Embryonic facial prominence (tissue), 1 donor: Measurements from ENCODE around the gene CDC5L.
A peak's percentile ranks its signal among the peaks of the same experiment; 100 is the strongest.
"Not testable (repeated sequence)": the region's sequence is repeated elsewhere in the genome, so short reads cannot be mapped to it uniquely, and the experiment has no call there.

ENCODE experiments used
- DNase-seq: peaks from one replicate; pipeline ENCODE4 v3.0.0-alpha.2; 2016; ENCODE audit errors: extremely low spot score

Gene CDC5L

GRCh38 chr6:44387346-44388134 is at the start of gene CDC5L:
Gene CDC5L, plus strand, starts transcription at chr6:44387706. Its CDS starts 118 bp downstream, at chr6:44387824.
- peak; percentile 99 for DNase-seq

- peak; percentile 66 for DNase-seq
These were observed 49.0 kb upstream of the CDC5L start for GRCh38 chr6:44338228-44339122.

GRCh38 chr6:44339301-44339700 is 48.2 kb upstream of the CDC5L start:
- no peak for DNase-seq

- DNase-seq, result no peak
These were observed 47.5 kb upstream of the CDC5L start for GRCh38 chr6:44339763-44340625.

GRCh38 chr6:44341095-44341890 is 46.2 kb upstream of the CDC5L start:
- DNase-seq, result no peak

GRCh38 chr6:44342052-44342451 is 45.5 kb upstream of the CDC5L start:
- DNase-seq, result no peak

GRCh38 chr6:44342489-44342888 is 45.0 kb upstream of the CDC5L start, which contains the start of gene SPATS1:
Gene SPATS1, plus strand, starts transcription at chr6:44342650. Its CDS starts 446 bp downstream, at chr6:44343096.
- no peak for DNase-seq

GRCh38 chr6:44346818-44347217 is 40.7 kb upstream of the CDC5L start:
- not testable (repeated sequence) for DNase-seq

GRCh38 chr6:44349904-44350649 is 37.4 kb upstream of the CDC5L start:
- no peak for DNase-seq

- not testable (repeated sequence) for DNase-seq
These were observed 36.9 kb upstream of the CDC5L start for GRCh38 chr6:44350650-44350994.

GRCh38 chr6:44352259-44352658 is 35.2 kb upstream of the CDC5L start:
- no peak for DNase-seq

- no peak for DNase-seq
These were observed 34.2 kb upstream of the CDC5L start for GRCh38 chr6:44353336-44353735.

- DNase-seq, result no peak
These were observed 31.9 kb upstream of the CDC5L start for GRCh38 chr6:44355640-44356039.

GRCh38 chr6:44356487-44356886 is 31.0 kb upstream of the CDC5L start:
- no peak for DNase-seq

GRCh38 chr6:44359973-44360372 is 27.5 kb upstream of the CDC5L start:
- no peak for DNase-seq

- DNase-seq, result no peak
These were observed 25.6 kb upstream of the CDC5L start for GRCh38 chr6:44361947-44362346.

GRCh38 chr6:44363377-44363926 is 24.1 kb upstream of the CDC5L start:
- DNase-seq, result no peak

- DNase-seq, result no peak
These were observed 20.7 kb upstream of the CDC5L start for GRCh38 chr6:44366781-44367180.

- DNase-seq, result no peak
These were observed 19.8 kb upstream of the CDC5L start for GRCh38 chr6:44367681-44368080.

GRCh38 chr6:44373051-44373450 is 14.5 kb upstream of the CDC5L start:
- no peak for DNase-seq
